ENCODE data around the gene DDX19B. TPM values are rescaled to one million over a fixed set of nuclear protein-coding genes. Genes with fewer than 3 reads are reported as not detected.

Gene DDX19B
- total and polyA plus RNA-seq, 9 of the 15 experiments (the other 6 are each of a cell fraction or from before 2014, with no cell fraction given): 7.0 to 32.9 (median 19.3) TPM

GRCh38 chr16:70251629-70252354 lies 47.2 kb upstream of the DDX19B start, which contains the start of gene EXOSC6 (continued):
- TF ChIP-seq CTCFL (IDR thresholded peaks at IDR 0.05; ENCODE audit: borderline replicate concordance, insufficient read depth, low read depth, low read length, poor library complexity, severe bottlenecking) (peak; percentile 99), SOX6 (IDR thresholded peaks at IDR 0.05) (peak; percentile 62), MYNN (IDR thresholded peaks at IDR 0.05) (peak; percentile 96), MYNN (CRISPR knock-in tag; IDR thresholded peaks at IDR 0.05) (no peak), JUND (IDR thresholded peaks at IDR 0.05; ENCODE audit: borderline replicate concordance, low read depth, low read length) (peak; percentile 73; the same call in 1 of the 2 replicates), JUND (tag; IDR thresholded peaks at IDR 0.05; ENCODE audit: borderline replicate concordance, low read depth, low read length) (no peak; the same call in 2 of the 3 replicates), NUFIP1 (IDR thresholded peaks at IDR 0.05; ENCODE audit: partially characterized antibody) (peak; percentile 54), RREB1 (CRISPR knock-in tag; IDR thresholded peaks at IDR 0.05) (peak; percentile 90), SMARCA5 (IDR thresholded peaks at IDR 0.05) (no peak), NRF1 (conservative IDR thresholded peaks at IDR 0.05 in 1 of 2, IDR thresholded peaks at IDR 0.05 in 1 of 2) (peak; percentile 93 to 95), SIN3B (IDR thresholded peaks at IDR 0.05; ENCODE audit: low read depth) (peak; percentile 62), ZNF274 (IDR thresholded peaks at IDR 0.05; ENCODE audit: borderline replicate concordance, low read depth, low read length) (no peak), DNMT1 (IDR thresholded peaks at IDR 0.05) (peak; percentile 99)
- TF ChIP-seq, protein P1, sequence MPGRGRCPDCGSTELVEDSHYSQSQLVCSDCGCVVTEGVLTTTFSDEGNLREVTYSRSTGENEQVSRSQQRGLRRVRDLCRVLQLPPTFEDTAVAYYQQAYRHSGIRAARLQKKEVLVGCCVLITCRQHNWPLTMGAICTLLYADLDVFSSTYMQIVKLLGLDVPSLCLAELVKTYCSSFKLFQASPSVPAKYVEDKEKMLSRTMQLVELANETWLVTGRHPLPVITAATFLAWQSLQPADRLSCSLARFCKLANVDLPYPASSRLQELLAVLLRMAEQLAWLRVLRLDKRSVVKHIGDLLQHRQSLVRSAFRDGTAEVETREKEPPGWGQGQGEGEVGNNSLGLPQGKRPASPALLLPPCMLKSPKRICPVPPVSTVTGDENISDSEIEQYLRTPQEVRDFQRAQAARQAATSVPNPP (IDR thresholded peaks at IDR 0.05; ENCODE audit: borderline replicate concordance, insufficient read depth, insufficient read length): no peak

Data from K562 (cell line).